GM19397 (cell line): ENCODE data around the gene CHSY3.

ENCODE experiments used
- ATAC-seq: cut with Tn5 transposase; IDR thresholded peaks from one replicate; pipeline ENCODE4 v1.9.1; 2021; ENCODE audit warnings: mild to moderate bottlenecking, moderate library complexity; ENCODE audit not compliant: unreplicated experiment

Gene CHSY3

DNA sequence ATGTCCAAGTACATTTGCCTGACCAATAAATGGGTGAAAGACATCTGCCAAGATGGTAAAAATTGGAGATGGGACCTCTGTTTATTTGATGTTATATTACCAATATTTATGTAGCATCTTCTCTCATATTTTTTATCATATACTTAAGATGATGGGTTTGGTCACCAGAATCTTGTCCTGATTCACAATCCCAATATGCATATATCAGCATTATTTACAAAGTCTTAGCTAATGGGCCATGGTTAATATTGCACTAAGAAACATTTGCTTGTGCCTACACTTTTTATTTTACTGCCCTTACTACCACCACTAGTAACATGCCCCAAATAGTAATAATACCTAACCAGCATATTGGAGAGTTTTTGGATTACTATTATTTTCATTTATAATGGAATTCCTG lies 116.7 kb downstream of the CHSY3 start:
- no peak for ATAC-seq

DNA sequence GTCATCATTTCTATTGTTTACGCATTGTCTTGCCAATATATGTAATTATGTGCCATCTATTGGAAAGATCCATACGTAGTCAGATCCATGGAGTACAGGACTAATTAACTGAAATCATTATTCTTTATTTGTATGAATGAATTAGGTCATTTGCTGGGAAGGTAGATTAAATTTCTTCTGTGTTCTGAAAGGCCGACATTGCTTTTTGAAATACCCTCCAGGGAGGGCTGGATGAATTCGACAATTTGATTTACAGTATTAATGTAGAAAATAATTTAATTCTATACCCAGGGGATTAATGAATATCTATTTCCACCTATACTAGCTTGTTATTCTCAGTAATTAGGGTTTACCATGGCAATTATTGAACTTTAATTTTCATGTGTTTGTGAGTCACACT lies 117.6 kb downstream of the CHSY3 start:
- ATAC-seq: no peak

DNA sequence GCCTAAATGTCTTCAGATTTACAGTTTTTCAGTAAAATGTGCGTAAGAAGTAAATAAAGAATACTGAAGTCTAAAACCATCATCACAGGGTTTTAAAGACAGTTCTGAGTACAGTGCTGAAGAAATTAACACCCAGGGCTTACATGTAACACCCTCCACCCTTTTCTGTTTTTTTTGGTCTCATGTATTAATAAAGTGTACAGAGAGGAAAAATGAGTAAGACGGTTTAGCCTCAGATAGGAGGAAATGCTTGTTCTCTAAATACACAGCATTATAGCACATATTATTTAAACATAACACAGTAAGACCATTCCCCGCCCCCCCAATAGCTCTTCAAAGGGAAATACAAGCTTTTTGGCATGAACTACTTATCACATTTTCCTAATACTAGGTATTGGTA lies 119.3 kb downstream of the CHSY3 start:
- no peak for ATAC-seq

DNA sequence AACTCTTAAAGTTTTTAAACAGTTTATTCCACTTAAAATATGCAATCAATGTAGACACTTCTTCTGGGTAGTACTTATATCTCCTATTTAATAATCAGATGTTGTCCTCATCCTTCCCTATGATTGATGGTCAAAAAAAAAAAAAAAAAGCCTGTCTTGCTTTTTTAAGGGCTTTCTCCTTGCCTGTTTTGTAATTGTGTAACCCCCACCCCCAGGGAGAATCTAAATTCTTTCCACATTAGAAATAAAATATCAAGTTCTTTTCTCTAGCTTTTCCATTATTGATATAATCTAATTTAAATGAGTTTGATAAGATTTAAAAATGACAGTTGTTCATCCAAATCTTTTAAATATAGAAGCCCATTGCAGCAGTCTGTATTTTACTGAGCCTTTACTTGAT lies 119.7 kb downstream of the CHSY3 start:
- ATAC-seq: no peak

DNA sequence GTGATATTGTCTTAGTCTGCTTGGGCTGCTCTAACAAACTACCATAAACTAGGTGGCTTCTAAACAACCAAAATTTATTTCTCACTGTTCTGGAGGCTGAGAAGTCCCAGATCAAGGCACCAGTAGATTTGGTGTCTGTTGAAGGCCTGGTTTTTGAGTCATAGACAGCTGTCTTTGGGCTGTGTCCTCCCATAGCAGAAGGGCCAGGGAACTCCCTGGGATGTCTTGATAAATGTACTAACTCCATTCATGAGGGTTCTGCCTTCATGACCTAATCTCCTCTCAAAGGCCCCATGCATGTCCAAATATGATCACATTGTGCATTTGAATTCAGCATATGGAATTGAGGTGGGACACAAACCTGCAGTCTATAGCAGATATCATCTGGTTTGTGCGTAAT lies 121.2 kb downstream of the CHSY3 start:
- no peak for ATAC-seq

DNA sequence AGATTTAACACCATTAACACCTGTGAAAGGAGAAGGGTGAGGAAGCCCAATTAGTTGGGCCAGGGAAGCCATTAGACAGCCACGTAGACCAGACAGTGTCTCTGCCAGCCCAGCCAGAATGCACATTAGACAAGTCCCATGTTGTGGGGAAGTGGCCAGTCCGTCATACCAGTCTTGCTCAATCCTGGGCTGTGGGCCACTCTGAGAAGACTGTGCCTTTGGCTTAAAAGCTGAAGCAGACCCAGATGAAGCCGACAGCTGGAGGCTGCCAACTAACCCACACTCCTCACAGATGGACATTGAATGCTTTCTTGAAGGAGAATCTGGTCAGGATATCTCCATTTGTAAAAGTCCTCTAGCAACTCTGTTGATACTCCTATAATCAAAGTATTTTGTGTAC lies 128.5 kb downstream of the CHSY3 start:
- ATAC-seq: no peak

DNA sequence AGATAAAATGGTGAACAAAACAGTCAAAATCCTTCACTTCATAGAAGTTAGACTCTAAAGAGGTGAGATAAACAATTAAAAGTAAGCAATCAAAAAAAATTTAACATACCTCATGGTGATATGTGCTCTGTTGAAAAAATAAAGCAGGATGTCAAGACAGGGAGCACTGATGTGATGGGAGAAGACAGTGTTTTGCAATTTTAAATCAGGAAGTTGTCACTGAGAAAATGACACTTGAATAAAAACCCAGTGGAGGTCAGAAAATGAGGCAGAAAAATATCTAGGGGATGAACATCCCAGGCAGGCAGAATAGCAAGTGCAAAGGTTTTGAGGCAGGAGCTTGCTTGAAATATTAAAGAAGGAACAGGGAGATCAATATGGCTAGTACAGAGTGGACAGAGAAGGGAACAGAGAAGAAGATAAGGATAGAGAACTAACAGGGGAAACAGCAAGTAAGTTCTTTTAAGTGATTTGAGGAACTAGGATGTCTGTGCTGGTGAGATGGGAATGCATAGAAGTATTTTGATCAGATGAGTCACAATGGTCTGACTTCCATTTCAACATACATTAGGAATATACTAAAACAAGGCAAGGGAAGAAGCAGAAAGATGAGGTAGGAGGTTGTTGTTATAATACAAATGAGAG lies 130.4 kb downstream of the CHSY3 start:
- no peak for ATAC-seq

DNA sequence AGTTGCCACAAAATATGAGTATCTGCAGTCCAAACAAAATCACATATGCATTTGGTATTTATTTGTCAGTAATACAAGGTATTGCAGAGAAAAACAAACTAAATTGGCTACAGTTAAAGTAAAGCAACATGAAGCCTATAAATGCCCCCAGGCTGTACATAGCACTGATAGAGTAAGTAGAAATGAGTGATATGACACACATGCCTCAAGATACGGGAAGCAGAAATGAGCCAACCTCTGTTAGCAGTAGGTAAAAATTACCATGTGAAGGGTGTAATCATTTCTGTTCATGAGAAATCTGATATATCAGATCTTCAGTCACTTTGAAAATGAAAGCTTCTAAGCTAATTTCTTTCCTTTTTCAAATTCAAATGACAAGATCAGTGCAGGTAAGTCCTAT lies 131.1 kb downstream of the CHSY3 start:
- no peak for ATAC-seq

DNA sequence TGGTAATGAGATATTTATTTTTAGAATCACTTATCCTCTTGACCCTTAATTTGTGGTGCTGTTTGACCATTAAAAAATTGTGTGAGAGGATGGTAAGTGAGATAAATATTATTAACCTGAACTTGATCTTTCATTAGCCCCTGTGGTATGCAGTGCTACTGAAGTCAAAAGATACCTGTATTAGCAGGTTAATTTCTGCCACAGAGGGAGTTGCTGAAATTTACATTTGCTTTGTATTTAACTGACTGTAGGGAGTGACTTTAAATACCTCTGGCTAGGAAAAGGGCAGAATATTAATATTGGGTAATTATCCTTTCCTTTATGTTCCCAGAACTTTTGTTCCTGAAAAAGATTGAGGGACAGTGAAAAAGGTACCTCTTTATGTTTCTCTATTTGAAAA lies 133.6 kb downstream of the CHSY3 start:
- ATAC-seq: no peak

DNA sequence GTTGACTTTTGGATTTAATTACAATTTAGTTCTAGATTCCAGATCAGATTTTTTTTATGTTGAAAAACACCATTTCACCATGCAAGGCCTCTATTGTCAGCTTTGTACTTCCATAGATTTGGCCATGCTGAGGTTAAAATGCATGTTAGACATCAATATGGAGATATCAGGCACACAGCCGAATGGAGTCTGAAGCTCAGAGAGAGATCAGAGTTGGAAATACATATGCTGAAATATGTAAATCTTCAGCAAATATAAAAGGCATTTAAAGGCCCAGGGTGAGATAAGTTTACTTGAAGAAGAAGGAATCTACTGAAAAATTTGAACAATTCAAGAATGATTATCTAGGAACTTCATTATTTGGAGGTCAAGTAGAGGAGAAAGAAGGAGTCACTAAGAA lies 139.6 kb downstream of the CHSY3 start:
- ATAC-seq: no peak

DNA sequence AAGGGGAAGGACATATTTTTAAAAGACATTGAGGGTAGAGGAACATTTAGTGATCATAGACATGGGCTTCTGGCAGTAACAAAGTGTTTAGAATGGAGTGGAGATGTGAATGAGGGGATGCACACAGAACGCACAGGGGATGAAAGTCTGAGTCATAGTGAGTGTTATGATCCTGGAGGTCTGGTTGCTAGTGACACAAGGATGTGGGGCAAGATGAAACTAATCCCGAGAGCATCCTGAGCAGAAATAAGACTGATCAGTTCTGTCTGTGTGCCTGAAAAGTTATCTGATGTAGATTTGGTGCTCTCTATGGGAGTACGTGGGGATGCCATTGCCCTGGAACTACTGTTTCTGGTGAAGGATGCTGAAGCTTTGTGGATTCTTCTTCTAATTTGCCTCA lies 141.1 kb downstream of the CHSY3 start:
- ATAC-seq: no peak

DNA sequence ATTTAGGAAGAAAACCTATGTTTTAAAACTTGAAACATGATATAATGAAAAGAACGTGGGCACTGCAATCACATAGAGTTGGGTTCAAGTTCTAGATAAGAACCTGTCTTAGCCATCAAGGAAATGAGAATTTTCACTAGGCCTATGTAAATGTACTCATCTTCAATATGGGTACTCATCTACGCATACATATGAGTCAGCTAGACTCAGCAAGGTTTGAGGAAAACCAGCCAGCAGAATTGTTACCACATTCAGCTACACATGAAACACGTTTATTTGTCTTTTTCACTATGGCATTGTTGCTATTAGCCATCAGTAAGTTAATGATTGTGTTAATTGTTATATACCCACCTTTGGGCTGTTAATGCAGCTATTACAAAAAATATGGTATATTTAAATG lies 146.3 kb downstream of the CHSY3 start:
- no peak for ATAC-seq

DNA sequence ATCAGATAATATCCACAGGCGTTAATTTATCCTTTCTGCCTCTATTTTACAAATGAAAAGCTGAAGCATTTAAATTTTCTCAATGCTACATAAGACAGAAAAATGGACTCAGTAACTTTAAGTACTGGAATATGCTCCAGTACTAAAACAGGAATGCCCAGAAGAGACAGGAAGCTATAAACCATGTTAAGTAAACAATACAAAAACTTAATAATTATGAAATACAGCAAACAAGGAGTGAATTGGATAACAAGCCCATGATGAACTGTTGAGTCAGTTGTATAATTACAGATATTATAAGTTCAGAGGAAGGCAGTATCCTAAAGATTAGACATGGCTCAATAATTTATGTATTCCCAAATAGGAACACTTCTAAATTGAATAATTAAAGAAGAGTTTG lies 148.5 kb downstream of the CHSY3 start:
- no peak for ATAC-seq

DNA sequence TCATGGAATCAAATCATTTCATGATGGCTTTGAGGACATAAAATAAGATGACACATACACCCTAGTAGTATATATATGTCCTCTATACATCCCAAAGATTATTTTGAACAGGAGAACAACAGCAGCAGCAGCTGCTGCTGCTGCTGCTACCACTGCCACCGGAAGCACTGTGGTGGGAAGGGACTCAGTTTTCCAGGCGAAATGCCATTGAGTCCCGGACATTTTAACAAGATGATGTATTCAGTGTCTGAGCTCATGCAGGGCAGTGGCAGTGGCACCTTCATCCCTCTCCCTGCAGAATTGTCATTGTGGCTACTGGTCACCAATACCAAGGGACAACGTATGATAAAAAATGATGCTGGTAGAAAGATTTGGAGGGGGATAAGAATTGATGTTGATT lies 151.3 kb downstream of the CHSY3 start:
- ATAC-seq: no peak

DNA sequence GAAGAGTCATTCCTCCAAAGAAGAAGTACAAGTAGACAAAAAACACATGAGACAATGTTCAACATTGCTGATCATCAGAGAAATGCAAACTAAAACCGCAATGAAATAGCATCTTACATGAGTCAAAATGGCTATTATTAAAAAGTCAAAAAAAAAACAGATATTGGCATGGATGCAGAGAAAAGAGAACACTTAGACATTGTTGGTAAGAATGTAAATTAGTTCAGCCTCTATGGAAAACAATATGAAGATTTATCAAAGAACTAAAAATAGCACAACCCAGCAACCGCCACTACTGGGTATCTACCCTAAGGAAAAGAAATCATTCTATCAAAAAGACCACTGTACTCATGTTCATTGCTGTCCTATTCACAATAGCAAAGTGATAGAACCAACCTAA lies 157.5 kb downstream of the CHSY3 start:
- no peak for ATAC-seq

DNA sequence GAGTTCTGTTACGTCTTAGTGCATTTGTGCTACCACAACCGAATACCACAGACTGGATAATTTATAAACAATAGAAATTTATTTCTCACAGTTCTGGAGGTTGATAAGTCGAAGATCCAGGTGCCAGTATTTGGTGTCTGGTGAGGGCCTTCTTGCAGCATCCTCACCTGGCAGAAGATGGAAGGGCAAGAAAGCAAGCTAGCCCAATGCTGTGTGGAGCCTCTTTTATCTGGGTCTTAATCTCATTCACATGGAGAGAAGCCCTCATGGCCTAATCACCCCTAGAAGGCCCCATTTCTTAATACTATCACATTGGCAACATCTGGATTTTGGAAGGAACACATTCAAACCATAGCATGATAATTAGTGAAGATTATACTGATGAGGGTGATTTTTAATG lies 159.3 kb downstream of the CHSY3 start:
- ATAC-seq: no peak

DNA sequence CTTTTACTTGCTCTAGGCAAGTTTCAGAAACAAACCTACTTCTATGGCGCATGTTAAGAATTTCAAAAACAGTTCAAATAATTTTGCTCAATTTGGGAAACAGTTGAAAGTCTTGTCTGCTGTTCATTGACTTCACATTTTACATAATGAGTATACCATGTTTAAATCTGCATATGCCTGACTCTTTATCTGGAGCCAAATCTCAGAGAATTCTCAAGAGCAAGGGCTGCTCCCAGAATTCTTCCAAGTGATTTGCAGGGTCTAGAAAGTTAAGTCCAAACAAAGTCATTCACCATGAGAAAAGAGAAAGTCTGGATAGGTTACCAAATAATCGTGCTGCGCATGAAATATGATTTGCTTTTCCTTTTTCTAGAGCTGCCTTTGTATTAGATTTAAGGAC lies 160.2 kb downstream of the CHSY3 start:
- no peak for ATAC-seq

DNA sequence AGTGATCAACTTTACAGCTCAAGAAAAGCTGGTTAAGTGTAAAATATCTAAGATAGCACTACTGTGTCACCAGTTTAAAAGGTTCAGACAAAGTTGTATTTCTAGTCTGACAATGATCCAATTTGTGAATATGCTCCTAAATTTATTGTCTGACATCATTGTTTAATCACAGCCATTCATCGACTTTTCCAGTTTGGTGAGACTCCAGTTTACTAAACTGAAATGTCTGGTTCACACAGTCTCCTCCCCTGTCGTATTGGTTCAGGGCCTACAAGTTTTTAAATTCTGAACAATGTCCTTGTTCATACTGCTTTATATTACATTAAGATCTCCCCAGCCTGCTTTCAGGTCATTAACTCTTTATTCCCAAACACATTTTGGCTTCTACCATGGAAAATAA lies 161.4 kb downstream of the CHSY3 start:
- no peak for ATAC-seq

DNA sequence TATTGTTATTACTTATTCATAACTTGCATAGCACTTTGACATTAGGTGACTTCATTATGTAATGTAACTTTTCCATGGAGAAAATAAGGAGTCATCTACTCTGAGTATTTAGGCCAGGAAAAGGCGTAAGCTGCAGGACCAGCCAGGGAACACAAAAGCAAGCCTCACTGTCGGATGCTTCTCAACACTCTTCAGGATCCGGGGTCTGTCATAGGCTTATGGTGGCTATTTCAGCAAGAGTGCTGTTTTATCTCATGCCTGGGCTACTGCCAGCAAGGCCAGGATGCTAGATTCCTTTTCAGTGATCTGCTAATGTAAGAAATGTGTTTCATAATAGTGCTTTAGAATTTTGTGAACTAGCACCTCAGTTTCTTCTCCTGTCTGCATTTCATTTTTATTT lies 162.4 kb downstream of the CHSY3 start:
- ATAC-seq: no peak

DNA sequence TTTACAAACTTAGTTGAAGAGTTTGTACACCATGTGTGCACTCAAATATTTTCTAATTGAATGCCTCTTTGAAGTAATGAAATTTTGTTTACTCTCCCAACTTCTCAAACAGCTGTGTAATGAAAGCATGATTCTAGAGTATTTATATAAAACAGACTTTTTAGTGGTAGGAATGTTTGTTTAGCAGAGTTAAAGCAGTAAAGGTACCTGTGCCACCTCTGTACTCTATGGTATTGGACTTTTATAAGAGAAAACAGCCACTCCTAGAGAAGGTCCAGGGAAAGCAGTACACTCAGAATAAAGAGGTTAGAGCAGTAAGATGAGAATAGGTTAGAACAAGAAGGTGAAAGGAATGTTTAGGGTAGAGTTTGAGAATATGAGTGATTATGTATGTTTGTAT lies 163.1 kb downstream of the CHSY3 start:
- no peak for ATAC-seq

DNA sequence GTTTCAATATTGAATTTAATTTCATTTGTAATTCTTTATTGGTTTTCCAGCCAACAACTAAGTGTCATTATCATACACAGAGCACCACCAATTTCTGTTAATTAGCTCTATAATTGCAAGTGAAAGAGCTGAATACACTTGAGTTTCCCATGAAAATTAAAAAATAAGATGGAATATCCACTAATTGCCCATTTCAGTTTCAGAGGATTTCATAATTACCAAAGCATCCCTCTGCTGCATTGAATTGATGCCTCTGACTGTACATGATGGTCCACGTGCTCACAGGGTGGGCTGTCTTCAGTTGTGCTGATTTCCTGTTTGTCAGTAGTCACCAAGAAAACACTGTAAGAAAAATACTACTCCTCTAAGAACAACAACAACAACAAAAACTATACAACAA lies 163.8 kb downstream of the CHSY3 start:
- ATAC-seq: no peak

DNA sequence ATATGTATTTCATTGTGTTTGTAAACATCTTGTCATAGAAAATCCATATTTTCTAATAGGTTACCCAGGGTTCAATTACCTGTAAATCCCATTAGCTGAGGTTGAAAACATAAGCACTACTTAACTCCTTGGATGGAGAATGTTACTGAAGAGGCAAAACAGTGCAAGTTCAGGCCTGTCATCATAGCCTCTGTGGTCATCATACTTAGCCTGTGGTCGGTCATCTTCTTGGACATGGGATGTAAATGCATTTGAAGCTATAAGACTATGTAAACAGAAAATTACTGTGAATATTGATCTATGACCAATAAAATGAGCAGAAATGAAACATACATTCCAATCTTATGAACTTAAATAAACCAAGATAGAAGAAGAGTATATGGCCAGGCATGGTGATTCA lies 164.7 kb downstream of the CHSY3 start:
- no peak for ATAC-seq

DNA sequence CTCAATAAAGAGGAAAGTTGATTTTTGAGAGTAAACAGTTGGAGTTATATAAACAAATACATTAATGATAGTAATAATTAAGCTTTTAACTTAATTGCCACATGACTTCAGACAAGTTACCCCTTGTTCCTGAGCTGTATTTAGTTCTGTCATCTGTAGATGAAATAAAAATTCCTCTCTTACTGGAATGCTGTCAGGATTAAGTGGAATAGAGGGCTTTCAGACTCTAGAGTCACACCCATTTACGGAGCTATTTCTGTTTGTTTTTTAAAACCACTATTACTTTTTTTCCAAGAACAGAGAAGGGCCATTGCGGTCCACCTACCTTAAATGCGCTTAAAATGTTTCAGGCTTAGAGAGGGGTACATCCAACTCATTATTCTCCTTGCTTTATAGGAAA lies 170.6 kb downstream of the CHSY3 start:
- ATAC-seq: no peak

DNA sequence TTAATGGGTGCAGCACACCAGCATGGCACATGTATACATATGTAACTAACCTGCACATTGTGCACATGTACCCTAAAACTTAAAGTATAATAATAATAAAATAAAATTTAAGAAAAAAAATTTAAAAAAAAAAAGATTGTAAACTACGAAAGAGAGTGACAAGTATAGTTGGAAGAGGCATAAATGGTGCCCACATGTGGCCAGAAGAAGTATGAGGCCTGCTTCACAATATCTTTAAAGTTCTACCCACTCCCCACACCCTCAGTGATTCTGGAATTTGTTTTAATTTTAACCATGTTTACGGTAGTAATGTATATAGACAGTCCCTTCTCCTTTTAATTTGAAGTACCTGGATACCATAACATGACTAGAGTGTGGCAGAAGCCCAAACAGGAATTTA lies 172.7 kb downstream of the CHSY3 start:
- no peak for ATAC-seq
